HG03135 (cell line): ENCODE data around the gene P3H2.
"Not testable (repeated sequence)": the region's sequence is repeated elsewhere in the genome, so short reads cannot be mapped to it uniquely, and the experiment has no call there.

Experiments
- ATAC-seq: cut with Tn5 transposase; IDR thresholded peaks from one replicate; pipeline ENCODE4 v1.9.1; 2021; ENCODE audit warnings: mild to moderate bottlenecking, moderate library complexity; ENCODE audit not compliant: unreplicated experiment

Gene P3H2

DNA sequence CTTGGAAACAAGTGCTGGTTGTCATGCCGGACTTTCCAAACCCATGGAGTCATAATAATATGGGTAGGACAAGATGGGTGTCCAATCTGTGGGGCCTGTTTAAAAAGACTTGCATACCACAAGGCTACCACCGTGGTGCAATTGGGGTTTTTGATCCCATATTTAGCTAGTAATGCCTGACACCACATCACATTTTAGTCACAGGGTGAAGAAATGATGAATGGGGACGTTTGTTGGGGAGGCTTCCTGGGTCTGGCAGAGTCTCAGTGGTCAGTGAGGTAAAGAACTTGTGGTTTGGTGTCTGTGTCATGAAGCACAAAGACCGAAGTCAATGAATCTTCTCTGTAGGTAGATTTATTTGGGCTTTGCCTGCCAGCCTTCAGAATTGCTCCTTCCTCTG, 31.0 kb downstream of the P3H2 start:
- ATAC-seq = no peak

DNA sequence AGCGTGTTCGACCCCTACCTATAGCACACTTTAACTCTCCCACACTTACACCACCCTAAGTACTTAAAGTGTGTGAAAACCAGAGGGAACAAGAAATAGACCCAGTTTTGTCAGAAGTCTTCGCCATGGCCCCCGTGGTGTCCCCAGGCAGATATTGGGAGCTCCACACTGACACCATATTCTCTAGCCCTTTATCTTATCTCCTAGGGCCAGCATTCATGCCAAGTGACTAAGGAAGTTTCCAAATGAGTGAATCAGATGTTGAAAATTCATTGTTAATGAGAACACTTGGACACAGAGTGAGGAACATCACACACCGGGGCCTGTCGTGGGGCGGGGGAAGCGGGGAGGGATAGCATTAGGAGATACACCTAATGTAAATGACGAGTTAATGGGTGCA, 31.8 kb downstream of the P3H2 start:
- ATAC-seq = no peak

DNA sequence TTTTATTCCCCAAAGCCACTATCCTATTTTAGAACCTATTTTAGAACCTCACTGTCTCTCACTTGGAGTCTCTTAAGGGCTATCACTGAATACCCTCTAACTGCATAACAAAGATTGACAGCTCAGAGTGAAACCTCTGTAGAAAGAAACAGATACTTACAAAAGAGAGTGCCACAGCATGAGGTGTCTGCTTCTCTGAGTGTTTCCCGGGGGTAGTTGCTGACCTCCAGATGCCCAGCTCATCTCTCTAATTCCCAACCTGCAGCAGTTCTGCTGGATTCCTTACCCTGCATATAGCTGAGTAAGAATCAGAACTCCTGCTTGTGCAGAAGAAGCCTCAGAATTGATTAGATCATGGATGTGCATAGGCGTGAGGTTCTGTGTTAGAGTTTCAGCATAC, 34.5 kb downstream of the P3H2 start:
- ATAC-seq = no peak

DNA sequence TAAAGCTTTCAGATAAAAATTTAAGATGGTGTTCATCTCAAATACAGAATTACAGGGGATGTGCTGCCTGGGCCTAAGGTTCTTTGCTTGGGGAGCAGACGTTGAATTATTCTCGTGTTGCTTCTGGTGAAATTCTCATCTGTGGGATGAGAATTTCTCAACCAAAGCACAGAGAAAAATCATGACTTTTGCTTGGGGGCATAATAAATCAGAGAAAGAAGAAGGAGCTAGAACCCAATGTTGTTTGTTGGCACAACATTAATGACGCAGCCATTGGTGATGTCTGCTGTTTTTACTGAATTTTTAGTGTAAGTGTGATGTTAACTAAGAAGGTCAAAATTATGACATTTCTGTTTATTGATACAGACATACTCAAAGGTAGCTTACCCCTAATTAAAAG, 35.7 kb downstream of the P3H2 start:
- ATAC-seq = no peak

DNA sequence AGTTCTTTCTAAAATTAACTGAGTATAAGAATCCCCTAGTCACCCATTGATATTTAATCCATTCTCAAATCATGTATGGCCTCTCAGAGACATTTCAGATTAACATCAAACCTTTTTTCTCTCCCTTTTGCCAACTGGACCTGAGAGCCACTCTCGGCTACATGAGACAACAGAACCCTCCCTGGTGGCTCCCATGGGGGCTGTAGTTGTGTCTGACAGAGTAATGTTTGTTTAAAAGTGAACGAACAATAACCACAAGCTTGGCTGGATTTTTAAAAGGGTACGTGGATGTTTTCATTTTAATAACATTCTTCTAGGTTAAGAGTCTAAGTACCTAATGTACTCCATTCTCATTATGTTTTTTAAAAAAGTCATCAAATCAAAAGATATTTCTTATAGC, 37.1 kb downstream of the P3H2 start:
- no peak for ATAC-seq

DNA sequence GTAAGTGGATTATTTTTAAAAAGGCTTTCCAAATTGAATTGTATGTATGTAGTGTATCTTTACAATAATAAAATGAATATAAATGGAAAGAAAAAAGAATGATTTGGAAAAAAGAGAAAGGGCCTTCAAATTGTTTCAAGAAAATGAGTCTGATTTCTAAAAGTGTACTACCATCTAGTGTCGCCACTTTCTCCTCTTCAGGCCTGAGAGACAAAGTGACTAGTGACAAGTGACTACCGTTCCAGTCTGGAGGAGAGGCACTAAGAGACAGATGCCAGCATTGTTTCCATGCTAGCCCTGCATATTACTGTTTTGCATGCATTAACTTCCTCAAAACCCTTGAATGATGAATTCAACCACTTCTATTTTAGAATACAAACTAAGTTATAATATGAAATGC, 39.3 kb downstream of the P3H2 start:
- no peak for ATAC-seq

DNA sequence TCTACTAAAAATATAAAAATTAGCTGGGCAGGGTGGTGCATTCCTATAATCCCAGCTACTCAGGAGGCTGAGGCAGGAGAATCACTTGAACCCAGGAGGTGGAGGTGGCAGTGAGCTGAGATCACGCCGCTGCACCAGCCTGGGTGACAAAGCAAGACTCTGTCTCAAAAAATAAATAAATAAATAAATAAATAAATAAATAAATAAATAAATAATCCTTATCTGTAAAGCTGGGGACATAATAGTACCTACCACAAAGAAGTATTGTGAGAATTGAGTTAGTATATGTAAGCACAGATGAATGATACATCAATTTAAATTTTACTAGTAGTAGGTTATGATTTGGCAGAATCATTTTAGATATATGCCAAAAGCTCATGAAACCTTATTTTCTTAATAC, 41.5 kb downstream of the P3H2 start:
- ATAC-seq = not testable (repeated sequence)

DNA sequence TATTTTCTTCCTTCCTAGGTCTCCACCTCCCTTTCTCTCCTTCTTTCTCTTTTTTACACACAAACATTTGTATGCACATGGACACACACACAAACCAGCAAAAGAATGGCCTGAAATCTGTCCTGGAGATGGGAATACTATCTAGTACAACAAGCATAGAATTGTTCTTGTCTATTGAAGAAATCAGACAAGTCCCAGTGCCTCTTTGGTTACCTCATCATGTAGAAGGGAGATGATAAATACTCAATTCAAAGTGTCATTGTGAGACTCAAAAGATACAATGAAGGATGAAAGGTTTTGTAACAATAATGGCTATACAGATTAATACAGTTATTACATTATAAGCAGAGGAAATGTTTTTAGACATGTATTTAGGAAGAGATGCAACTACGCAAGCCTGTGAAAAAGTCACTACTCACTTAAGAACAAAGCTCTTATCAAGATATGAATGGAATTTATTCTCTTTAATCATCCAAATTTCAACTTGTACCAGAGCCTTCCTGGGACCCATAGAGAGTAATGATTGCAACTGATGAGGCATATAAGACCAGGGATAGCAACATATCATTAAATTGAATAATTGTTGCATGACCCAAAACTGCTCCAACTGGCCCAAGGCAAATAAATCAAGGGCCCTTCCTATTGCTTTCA, 43.2 kb downstream of the P3H2 start:
- ATAC-seq = no peak

DNA sequence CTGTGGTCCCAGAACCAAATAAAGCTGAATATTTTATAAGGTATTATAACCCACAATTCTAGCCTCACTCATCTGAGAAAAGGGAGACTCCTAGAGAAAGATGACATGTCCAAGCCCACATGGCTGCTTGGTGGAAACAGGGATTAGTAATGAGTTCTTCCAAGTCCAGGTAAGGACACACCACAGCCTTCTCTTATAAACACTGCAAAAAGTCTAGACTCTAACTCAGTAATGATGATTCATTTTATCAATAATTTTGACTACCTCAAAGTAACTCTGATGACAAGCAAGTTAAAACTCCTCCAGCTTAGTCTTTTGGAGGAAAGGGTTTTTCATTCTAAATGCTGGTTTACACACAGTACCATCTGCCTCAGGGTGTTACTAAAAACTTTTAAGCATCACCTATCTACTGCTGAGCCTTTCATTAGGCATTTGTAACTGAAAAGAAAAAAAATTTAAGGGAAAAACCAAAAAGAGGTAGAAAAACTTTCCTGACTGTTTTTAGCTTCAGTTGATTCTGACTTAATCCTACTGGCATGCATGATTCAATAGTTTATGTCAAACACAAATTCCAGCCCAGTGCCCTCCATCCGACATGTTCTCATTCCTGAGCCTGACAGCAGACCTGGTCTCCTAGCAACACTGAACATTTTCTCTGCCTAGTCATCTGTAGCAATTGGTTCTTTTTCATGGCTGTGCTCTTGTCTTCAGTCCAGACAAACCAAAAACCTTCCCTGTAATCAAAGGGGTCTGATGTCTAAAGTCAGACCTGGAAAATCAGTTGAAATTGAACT, 43.9 kb downstream of the P3H2 start:
- ATAC-seq = no peak

DNA sequence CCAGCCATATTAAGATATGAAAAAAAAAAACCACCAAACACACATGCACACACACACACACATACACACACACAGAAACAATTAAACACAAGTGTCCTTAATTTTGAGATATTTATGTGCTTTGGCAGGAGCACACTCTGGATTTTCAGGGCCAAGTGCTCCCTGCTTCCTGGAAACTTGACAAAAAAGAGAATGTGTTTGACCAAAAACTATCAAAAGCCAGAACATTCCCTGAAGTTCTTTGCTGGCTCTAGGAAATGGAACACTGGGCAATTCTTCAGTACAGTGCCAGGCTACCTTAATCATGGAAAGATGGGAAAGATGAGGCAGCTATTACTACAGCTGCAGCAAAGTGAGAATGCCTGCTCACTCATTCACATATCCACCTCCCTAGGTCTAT, 44.6 kb downstream of the P3H2 start:
- ATAC-seq = no peak

DNA sequence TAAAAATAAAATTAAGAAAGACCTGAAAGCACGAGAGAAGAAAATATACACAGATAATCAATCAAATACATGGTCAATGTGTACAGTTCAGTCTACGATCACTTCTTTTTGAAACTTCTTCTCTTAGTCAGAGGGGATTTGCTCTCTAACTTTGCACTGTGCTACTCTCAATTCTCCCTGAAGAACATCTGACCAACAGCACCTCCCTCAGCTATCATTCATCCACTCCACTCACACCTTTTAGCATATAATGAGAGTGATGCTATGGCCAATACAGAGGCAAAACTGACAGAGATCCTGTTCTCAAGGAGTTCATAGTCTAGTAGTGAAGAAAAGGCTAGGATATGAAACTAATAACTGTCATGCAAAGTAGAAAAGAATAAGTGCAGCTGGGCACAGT, 45.9 kb downstream of the P3H2 start:
- ATAC-seq = no peak

DNA sequence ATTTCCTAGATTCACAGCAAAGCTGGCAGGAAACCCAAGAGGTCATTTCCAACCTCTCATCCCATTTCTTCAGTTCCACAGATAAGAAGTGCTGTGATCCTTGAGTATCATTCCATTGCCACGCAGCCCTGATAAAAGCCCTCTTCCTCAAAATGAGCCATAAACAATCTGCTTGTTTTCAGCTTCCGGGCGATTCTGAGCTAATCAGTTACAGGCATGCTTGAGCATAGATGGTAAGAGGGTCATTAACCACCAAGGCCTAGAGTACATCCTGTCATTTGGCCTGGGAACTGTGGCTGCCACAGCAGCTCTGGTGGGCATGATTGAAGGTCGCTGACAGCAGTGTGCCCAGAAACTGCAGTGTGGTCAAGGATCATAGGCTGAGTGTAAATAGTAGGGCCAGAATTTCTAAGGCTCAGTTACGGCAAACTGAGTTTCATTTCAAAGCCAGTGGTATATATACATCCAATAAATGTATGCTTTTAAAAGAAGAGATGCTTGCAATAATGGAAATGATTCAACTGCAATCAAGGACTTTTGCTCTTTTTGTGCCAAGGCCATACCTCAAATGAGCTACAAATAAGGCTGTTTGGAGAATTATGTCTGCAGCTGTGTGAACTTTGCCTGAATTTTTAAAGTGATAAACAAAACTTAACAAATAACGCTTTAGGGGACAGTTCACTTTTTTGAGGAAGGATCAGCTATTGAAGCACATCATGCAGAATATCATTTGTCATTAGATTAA, 47.3 kb downstream of the P3H2 start:
- peak; percentile 60 for ATAC-seq

DNA sequence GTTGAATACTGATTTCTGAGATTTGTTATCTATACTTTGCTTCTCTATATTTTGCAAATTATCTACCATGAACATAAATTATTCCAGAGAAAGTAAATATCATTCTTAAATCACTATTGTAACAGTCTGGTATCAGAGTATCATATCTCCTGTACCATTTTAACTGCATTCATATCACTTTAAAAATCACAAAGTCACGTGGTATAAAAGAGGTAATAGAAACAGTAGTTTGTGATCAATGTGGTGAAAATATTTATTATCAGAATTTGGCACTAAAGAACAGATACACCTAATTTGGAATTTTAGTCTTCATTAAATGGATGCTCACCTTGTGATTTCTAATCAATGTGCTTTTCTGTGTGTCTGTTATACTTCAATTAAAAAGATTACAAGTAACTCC, 47.8 kb downstream of the P3H2 start:
- no peak for ATAC-seq

DNA sequence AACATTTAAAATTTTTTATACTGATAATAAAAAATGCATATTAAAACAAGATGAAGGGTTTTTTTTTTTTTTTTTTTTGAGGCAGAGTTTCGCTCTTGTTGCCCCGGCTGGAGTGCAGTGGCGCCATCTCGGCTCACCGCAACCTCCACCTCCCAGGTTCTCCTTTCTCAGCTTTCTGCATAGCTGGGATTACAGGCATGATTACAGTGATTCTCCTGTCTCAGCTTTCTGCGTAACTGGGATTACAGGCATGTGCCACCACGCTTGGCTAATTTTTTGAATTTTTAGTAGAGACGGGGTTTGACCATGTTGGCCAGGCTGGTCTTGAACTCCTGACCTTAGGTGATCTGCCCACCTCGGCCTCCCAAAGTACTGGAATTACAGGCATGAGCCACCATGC, 48.8 kb downstream of the P3H2 start:
- not testable (repeated sequence) for ATAC-seq

DNA sequence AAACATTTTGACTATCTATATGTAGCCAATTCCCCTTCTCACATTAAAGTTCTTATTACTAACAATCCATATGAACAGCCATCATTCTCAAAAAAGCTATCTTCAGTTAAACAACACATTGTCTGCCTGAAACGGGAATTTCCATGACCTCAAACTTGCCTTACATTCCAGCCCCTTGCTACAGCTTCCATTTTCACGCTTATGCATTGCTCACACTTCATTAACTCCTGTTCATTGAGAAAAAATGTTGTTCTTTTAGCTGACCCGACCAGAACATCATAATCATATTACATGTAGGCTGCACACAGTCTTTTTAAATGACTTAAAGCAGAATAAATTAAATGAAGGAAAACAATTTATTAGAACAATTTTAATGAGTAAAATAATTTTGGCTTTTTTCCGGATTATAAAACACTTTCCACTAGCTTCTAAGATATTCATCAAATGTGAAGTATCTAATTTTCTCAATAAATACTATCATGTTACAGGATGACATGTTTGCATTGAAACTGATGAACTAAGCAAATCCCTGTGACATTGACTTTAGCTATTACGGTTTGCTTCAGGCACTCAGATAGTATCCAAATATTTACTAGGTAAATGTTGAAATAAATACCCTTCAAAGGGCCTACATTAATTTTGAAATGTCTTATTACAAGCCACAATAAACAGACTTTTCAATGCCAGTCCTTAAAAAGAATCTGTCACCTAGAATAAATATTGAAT, 49.9 kb downstream of the P3H2 start:
- ATAC-seq = no peak

DNA sequence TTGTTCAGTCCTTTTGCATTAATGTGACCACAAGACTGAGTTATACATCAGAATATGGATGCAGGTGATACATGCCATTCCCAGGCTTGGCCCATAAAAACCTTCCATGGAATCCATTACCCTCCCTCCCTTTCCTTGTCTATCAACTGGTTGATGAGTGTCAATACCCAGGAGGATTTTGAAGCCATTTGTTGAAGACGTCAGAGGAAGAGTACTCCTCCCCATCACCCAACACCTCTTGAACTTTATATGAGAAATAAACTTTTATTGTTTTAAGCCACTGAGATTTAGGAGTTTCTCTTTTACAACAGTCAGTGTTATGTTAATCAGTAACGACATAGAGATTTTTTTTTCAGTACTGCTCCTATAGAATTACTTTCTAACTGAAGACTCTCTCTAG, 55.5 kb downstream of the P3H2 start:
- ATAC-seq = no peak

DNA sequence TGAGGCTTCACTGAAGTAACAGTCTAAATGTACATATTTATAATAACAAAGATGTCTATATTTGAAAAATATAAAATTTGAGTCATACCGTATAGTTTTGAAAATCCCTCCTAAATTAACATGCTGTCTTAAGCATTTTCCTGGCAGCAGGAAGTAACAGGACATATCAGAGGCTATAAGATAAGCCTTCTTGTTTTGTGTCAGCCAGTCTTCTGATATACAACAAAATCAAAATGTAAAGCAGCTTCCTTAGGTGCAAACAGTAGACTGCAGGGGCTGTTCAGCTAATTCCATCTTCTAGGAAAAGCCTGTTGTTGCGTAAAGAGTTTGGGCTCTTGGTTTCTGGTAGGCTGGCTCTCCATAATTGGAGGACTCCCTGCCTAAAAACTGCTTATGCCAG, 56.0 kb downstream of the P3H2 start:
- ATAC-seq = no peak

DNA sequence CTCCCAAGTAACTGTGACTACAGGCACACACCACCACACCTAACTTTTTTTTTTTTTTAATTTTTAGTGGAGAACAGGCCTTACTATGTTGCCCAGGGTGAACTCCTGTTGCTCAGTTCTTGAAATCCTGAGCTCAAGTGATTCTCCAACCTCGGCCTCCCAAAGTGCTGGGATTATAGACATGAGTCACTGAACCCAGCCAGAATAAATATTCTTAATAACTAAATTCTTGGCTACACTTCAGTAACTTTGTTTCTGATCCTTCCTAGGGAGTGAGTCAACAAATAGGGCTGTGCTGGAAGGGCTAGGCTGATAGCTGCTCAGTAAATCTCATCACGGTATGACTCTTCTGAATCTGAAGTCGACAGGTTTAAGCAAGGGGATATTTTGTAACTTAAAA, 56.6 kb downstream of the P3H2 start:
- ATAC-seq = no peak

DNA sequence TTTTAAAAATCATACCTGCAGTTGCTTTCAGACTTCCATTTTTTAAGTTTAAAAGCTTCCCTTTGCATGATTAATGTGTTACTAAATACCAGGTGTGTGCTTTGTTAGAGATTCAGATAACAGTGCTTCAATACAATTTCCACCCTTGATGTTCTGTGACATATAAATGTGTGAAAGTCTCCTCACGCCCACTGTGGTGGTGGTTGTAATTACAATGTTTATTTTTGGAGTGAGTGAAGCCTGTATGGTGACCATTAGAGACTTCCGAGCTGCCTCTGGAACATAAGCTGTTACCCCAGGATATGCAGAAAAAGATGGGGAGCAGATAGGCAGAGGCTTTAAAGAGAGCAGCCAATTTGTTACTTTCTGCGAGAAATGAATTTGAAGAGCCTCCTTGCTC, 57.2 kb downstream of the P3H2 start:
- ATAC-seq = no peak

DNA sequence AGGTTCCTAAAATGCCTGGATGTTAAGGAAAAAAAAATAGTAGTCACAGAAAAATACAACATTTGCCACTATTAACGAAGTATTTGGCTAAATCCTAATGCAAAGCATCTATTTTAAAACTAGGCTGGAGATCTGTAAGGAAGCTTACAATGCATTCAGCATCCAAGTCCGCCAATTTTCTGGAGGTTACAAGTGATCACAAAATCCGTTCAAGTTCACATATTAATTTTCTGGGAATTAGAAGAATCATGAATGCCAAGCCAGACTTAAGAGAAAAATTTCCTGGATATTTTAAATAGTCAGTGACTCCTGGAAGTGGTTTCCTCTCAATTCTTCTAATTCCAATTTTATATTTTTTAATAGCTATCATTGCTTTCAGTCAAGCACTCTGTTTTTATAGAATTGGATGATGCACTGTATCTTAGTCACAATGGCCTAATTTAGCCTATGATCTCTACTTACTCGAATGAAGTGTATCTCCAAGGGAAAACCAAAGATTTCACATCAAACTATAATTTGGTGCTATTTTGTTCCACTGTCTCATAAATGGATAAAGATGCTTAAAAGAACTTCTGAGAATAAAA, 60.4 kb downstream of the P3H2 start:
- no peak for ATAC-seq

DNA sequence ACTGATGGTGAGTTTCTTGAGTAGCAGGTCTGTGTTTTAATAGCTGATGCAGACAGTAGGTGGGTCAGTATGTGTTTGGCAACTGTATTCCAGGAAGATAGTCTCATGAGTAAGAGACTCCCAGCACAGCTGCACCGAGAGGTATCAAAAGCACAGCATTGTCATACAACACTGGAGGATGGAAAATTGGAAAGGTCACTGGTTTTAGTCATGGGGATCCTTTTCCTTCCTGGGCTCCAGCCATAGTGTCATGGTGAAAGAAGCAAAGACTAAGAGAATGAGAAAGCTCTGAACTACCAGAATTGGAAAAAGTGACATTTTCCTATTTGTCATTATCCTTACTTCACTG, 61.5 kb downstream of the P3H2 start:
- ATAC-seq = no peak
